Left lobe of liver (tissue), 2 donors: Measurements from ENCODE around the gene MSANTD2. TPM values are rescaled to one million over a fixed set of nuclear protein-coding genes. Genes with fewer than 3 reads are reported as not detected.
A peak's percentile ranks its signal among the peaks of the same experiment; 100 is the strongest.
"Not testable (repeated sequence)": the region's sequence is repeated elsewhere in the genome, so short reads cannot be mapped to it uniquely, and the experiment has no call there.

ENCODE experiments used
- ATAC-seq: fragments of 200-7000 bp; cut with Tn5 transposase; one replicate; pipeline ENCODE4 v1.9.1; 2020; ENCODE audit warnings: mild to moderate bottlenecking, moderate library complexity
- DNase-seq: peaks from one replicate; pipeline ENCODE4 v3.0.0-alpha.2; 2020; ENCODE audit warnings: low spot score
- total RNA-seq: library from RNA; stranded (reverse); gene quantifications from one replicate; pipeline ENCODE4 v1.2.1, GENCODE V29; 2021
- donor health status: DM: no; HTN: no; CAD: no; lungs with moderate emphysema.
- donor health status: DM: no; HTN: yes; CAD: no.

MSANTD2 gene
- total RNA-seq, 1 donor from 2014 or later: 4.9 TPM

DNA sequence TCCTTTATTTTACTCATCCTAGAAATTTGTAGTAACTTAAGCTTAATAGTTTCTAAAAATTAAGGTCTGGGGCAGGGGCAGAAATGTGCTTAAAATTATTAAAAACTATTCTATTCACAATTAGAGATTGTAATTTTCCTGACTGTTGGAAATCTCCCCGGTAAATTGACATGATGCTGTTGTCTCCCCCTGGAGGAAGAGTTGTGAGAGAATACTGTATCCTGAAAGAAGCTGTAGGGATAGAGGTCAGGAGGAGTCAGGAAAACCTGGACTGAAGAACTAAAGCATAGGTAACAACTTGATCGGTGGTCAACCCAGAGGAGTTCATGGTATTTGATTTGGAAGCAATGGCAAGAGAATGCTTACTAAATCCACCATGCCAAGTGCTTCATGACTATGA lies 21.9 kb downstream of the MSANTD2 start:
- ATAC-seq (no peak), DNase-seq (no peak)

DNA sequence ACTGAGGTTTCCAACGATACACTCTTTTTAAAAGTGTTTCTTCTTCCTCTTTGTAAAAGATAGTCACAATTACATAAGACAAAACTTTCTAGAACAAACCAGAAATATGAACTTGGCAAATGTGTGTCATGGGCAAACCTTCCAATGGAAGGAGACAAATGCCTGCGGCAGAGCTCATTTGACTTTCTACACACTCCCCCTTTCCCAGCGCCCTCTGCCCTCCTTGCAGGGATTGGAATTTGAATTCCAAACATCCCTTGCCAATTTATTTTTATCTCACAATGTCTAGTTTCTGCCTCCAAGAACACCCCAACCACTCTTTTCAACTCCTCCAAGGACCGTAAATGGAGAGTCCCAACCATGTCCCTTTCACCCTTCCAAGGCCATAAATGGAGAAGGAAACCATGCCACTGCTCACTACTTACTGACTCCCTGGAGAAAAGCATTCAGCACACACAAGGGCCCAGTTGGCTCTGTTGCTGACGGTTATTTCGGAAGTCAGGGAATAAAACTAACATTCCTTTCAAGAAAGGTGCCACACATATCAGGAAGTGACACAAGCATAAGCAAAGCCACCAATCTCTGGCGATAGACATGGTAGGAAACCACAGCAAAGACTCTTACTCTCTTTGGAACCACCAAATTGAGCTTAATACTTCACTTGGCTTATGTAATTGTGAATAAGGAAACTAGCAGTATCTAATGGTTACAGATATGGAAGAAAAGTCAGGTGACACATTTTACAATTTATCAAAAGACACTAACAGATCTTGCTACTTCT lies 23.2 kb downstream of the MSANTD2 start:
- DNase-seq: no peak
- ATAC-seq: no peak

- ATAC-seq, DNase-seq: not testable (repeated sequence)
Observed at GRCh38 chr11:124770959-124771358, 29.2 kb downstream of the MSANTD2 start.

- ATAC-seq (no peak), DNase-seq (no peak)
Observed at GRCh38 chr11:124769806-124770774, 30.1 kb downstream of the MSANTD2 start.

DNA sequence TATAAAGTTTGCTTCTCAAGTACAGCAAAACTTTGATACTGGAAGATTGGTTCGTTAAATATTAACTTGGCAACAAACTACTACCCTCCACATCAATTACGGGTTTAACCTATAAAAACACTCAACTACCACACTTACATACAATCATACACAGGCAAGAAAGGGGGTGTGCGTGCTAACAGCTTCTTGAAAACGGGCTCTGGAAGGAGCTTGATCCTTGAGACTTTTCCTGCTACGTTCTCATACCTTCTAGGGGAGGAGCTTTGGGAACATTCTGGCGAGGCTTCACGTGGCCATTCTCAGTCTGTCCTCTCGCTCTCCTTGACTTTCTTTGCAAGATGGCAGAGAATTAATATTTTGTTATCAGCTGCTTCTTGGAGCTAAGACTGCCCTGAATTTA lies 31.3 kb downstream of the MSANTD2 start:
- DNase-seq: no peak
- ATAC-seq: no peak

- DNase-seq: no peak
Observed at GRCh38 chr11:124766156-124766555, 34.0 kb downstream of the MSANTD2 start.

GRCh38 chr11:124763156-124763947 lies 36.9 kb downstream of the MSANTD2 start:
- peak; percentile 80 for DNase-seq
- ATAC-seq: peak; percentile 72

More at GRCh38 chr11:124766156-124766555, 34.0 kb downstream of the MSANTD2 start:
- ATAC-seq: no peak

GRCh38 chr11:124762624-124763155 lies 37.5 kb downstream of the MSANTD2 start:
- DNase-seq (no peak), ATAC-seq (peak; percentile 19)

GRCh38 chr11:124762105-124762623 lies 38.0 kb downstream of the MSANTD2 start, which contains the start of gene ESAM:
Gene ESAM, minus strand, starts transcription at chr11:124762290. Its CDS starts 136 bp downstream, at chr11:124762154.
- ATAC-seq (peak; percentile 67), DNase-seq (peak; percentile 55)

DNA sequence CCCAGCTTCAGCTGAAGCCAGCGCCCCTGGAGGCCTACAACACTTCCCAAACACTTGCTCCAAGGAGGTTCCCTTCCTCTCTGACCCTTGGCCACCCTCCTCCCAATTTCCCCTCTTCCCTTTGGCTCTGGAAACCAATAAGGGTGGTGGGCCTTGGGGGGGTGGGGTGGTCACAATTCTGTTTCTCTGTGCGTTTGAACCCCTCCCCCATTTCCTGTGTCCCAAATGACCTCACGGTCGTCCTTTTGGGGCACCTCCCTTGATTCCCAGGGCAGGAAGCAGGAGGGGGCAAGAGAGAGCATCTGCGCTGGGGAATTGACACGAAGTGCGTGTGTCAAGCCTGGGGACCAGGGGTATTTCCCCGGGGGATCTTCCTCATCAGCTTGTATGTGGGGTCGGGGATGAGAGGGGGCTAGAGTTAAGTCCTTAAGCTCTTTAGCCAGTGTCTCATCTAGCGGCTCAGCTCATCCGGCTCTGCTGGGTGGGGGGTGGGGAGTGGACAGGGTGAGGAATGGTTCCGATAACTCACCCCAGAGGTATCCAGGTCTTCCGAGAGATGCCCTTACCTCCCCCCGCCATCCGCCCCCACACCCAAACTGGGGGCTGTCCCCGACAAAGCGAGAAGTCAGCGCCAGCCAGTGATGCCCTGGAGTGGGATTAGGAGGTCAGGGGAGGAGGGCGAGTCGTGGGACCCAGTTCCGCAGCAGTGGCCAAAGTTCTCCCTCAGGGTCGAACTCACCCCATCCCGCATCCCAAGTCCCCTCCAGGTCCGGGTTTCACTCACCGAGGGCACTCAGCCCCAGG lies 38.7 kb downstream of the MSANTD2 start:
- ATAC-seq (no peak), DNase-seq (no peak)

DNA sequence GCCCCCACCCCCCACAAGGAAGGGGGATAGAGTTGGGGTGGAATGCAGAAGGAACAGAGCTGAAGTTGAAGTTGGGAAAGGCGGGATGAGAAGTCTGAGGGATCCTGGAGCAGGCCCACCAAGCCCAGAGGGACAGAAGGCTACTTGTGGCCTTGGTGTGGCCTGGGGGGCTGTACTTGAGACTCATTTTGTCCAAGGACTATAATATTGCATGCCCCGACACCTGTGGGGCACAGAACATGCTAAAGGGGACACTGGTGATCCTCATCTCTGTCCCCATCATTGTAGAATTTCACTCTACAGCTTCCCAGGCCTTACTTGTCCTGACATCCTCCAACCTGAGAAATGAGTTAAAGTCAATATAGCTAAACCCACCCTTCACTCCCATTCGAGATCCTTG lies 39.4 kb downstream of the MSANTD2 start:
- ATAC-seq: no peak
- DNase-seq: no peak

DNA sequence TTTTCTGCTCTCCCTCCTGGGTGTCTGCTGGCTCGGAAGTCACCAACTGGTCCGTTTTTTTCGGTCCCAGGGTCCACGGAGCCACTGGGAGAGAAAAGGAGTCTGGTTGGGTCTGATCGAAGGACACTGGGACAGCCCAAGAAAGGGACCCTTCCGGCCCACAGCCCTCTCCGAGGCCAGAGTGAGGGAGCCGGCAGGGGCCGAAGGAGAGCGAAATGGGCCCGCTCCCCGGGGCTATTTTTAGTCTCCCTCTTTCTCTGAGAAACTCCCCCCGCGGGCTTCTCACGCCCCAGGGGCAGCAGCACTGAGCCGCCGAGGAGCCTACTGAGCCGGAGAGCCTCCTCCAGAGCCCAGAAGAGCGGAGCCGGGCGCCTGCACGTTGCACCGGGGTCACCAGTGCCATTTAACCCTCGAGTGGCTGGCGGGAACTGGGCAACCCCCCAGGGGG lies 40.0 kb downstream of the MSANTD2 start:
- DNase-seq (no peak), ATAC-seq (no peak)

- DNase-seq (no peak), ATAC-seq (peak; percentile 30)
Observed at GRCh38 chr11:124759266-124760204, 40.7 kb downstream of the MSANTD2 start.

GRCh38 chr11:124758355-124759265 lies 41.6 kb downstream of the MSANTD2 start:
- ATAC-seq: peak; percentile 68
- peak; percentile 64 for DNase-seq

DNA sequence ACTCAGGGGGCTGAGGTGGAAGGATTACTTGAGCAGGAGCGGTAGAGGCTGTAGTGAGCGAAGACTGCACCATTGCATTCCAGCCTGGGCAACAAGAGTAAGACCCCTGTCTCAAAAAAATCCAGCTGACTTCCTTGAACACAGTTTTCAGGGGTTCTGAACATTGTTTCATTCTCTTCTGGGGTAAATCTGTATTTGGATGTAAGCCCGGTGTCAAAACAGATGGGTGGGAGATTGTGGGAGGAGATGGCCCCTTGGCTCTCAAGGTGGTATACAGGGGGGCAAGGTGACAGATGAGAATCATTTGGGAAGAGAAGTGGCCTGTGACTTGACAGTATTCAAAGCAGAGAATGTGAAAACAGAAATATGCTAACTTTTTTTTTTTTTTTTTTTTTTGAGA lies 42.9 kb downstream of the MSANTD2 start:
- ATAC-seq (no peak), DNase-seq (no peak)

DNA sequence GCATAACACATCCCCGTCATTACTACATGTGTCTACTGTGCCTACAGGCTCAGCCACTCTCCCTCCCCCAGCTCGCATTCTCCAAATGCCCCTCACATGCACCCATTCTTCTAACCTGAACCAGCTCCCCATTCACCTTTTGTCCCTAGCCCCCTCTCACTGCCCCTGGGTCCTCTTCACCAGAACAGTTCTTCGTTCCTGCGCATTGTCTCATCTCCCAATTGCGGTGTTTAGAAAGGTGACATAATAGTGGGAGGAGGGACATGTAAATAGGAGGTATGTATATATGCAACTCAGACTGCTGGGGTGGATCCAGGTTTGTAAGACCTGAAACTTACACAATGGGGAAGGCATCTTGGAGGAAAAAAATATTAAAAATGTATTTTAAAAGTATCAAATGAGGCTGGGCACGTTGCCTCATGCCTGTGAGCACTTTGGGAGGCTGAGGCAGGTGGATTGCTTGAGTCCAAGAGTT lies 43.4 kb downstream of the MSANTD2 start:
- DNase-seq (no peak), ATAC-seq (no peak)
